ENCODE data around the gene MSMP. TPM values are rescaled to one million over a fixed set of nuclear protein-coding genes. Genes with fewer than 3 reads are reported as not detected.

Gene MSMP
- total and polyA plus RNA-seq, 2 experiments from 2014 or later = not detected

DNA sequence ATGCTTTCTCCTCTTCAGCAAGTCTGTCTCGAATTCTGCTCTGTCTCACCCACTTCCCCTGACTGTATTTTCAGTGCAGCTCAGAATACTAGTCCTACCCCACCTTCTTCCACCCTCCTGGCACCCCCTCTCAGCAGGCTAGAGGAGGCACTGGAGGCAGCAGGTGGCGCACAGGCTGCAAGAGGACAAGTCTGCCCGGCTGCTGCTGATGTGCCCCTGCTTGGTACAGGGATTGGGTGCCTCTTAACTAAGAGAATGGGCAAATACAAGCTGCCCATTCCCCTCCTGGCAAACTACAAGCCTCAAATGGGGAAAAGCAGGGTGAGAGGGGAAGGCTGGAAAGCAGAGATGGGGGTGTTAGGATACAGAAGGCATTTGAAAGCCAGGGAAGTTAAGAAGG lies 27.1 kb downstream of the MSMP start:
- no peak for DNase-seq (ENCODE audit: low spot score)
- Histone ChIP-seq H3K36me3 (replicated peaks; ENCODE audit: insufficient read depth, low read depth) (peaks cover 2% of the 10 kb centered on the region), H3K4me3 (no peak overlapping the region), H2AFZ (no peak overlapping the region), H3K4me1 (ENCODE audit: insufficient read depth) (peaks cover 42% of the 10 kb centered on the region), H3K9me3 (ENCODE audit: low read depth) (no peaks in the 10 kb centered on the region), H3K27ac (peak overlapping the region; percentile 92), H3K9me2 (replicated peaks; ENCODE audit: insufficient read depth) (no peaks in the 10 kb centered on the region), H3K27me3 (no peaks in the 10 kb centered on the region), H3K4me2 (peak overlapping the region; percentile 89), H3K79me2 (peaks cover 68% of the 10 kb centered on the region), H4K20me1 (ENCODE audit: insufficient read depth, poor library complexity, severe bottlenecking) (peaks cover 27% of the 10 kb centered on the region)
- TF ChIP-seq, protein P1, sequence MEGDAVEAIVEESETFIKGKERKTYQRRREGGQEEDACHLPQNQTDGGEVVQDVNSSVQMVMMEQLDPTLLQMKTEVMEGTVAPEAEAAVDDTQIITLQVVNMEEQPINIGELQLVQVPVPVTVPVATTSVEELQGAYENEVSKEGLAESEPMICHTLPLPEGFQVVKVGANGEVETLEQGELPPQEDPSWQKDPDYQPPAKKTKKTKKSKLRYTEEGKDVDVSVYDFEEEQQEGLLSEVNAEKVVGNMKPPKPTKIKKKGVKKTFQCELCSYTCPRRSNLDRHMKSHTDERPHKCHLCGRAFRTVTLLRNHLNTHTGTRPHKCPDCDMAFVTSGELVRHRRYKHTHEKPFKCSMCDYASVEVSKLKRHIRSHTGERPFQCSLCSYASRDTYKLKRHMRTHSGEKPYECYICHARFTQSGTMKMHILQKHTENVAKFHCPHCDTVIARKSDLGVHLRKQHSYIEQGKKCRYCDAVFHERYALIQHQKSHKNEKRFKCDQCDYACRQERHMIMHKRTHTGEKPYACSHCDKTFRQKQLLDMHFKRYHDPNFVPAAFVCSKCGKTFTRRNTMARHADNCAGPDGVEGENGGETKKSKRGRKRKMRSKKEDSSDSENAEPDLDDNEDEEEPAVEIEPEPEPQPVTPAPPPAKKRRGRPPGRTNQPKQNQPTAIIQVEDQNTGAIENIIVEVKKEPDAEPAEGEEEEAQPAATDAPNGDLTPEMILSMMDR (IDR thresholded peaks at IDR 0.05; ENCODE audit: poor library complexity) = no peak
- no peak for TF ChIP-seq EZH2phosphoT487 (IDR thresholded peaks at IDR 0.05; ENCODE audit: low read depth, severe bottlenecking, unreplicated experiment)
- no peak for TF ChIP-seq EZH2 (IDR thresholded peaks at IDR 0.05; ENCODE audit: borderline replicate concordance)
- 63% methylated on average over 3 of the region's 3 CpGs for WGBS (ENCODE audit: low lambda C conversion rate, missing lambda C conversion rate)

DNA sequence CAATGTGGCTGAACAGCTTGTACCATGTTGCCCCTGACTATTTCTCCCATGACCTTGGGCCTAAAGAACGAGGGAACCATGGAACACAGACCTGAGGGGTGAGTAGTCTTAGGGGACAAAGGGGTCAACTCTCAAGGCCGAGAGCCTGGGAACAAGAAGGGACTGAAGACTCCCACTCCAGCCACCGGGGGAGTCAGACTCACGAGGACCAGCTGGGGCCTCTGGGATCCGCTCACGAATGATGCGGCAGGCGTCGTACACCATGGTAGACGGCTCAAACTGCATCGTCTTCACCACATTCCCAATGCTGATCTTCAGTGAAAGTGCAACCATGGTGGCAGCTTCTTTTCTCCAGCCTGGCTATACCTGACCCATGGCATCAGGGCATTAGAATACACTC lies 28.7 kb downstream of the MSMP start:
- no peak overlapping the region for H3K27ac ChIP-seq
- H3K4me2 ChIP-seq = no peak overlapping the region
- TF ChIP-seq EZH2 (IDR thresholded peaks at IDR 0.05; ENCODE audit: borderline replicate concordance) = no peak
- TF ChIP-seq, protein P1 (IDR thresholded peaks at IDR 0.05; ENCODE audit: poor library complexity) = no peak
- TF ChIP-seq EZH2phosphoT487 (IDR thresholded peaks at IDR 0.05; ENCODE audit: low read depth, severe bottlenecking, unreplicated experiment) = no peak
- H3K79me2 ChIP-seq = peaks cover 54% of the 10 kb centered on the region
- peaks cover 6% of the 10 kb centered on the region for H3K36me3 ChIP-seq (replicated peaks; ENCODE audit: insufficient read depth, low read depth)
- DNase-seq (ENCODE audit: low spot score) = no peak
- no peak overlapping the region for H2AFZ ChIP-seq
- no peaks in the 10 kb centered on the region for H3K9me3 ChIP-seq (ENCODE audit: low read depth)
- H3K4me3 ChIP-seq = no peak overlapping the region
- no peaks in the 10 kb centered on the region for H3K9me2 ChIP-seq (replicated peaks; ENCODE audit: insufficient read depth)
- H3K27me3 ChIP-seq = no peaks in the 10 kb centered on the region
- H3K4me1 ChIP-seq (ENCODE audit: insufficient read depth) = peaks cover 33% of the 10 kb centered on the region
- peaks cover 22% of the 10 kb centered on the region for H4K20me1 ChIP-seq (ENCODE audit: insufficient read depth, poor library complexity, severe bottlenecking)
- WGBS (ENCODE audit: low lambda C conversion rate, missing lambda C conversion rate) = 93% methylated on average over 11 of the region's 11 CpGs

DNA sequence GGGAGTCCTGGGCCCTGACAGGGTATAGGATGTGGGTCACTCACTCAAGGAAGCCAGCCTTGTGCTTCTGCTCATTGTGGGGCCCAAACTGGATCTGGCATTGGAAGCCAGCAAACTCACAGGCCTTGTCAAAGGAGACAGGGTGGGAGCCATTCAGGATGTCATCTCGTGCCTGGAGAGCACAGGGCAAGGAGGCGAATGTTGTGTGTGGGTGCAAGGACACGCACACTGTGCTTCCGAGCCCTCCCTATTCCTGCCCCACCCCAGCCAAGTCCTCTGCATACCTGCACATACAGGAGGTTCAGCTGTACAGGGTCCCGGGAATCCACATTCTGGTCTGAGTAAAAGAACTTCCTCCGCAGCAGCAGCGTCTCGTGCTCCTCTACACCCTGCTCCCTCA lies 30.2 kb downstream of the MSMP start:
- Histone ChIP-seq H3K79me2 (peaks cover 39% of the 10 kb centered on the region), H3K27me3 (no peaks in the 10 kb centered on the region), H2AFZ (no peak overlapping the region), H4K20me1 (ENCODE audit: insufficient read depth, poor library complexity, severe bottlenecking) (peaks cover 9% of the 10 kb centered on the region), H3K4me2 (no peak overlapping the region), H3K4me3 (no peak overlapping the region), H3K36me3 (replicated peaks; ENCODE audit: insufficient read depth, low read depth) (peaks cover 6% of the 10 kb centered on the region), H3K9me3 (ENCODE audit: low read depth) (no peaks in the 10 kb centered on the region), H3K27ac (no peak overlapping the region), H3K9me2 (replicated peaks; ENCODE audit: insufficient read depth) (no peaks in the 10 kb centered on the region), H3K4me1 (ENCODE audit: insufficient read depth) (peaks cover 20% of the 10 kb centered on the region)
- DNase-seq (ENCODE audit: low spot score) = no peak
- TF ChIP-seq EZH2 (IDR thresholded peaks at IDR 0.05; ENCODE audit: borderline replicate concordance) = no peak
- no peak for TF ChIP-seq EZH2phosphoT487 (IDR thresholded peaks at IDR 0.05; ENCODE audit: low read depth, severe bottlenecking, unreplicated experiment)
- WGBS (ENCODE audit: low lambda C conversion rate, missing lambda C conversion rate) = 100% methylated on average over 8 of the region's 8 CpGs

DNA sequence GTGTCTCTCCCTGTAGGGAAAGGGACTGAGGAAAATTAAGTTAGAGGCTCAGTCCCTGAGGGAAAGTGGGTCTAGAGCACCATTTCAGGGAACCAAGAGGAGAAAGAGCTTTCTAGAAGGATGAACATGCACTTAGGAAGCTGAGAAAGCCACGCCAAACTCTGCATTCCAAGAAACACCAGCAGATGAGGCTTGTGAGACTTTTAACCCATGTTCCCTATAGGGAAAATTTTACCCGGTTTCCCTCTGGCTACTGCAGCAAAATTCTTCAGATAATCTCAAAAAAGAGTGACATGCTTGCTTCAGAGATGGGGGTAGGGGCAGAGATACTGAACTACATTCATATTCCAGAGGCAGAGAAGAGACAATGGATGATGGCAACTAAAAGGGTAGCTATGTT lies 30.6 kb downstream of the MSMP start:
- H3K79me2 ChIP-seq = peaks cover 34% of the 10 kb centered on the region
- peaks cover 9% of the 10 kb centered on the region for H4K20me1 ChIP-seq (ENCODE audit: insufficient read depth, poor library complexity, severe bottlenecking)
- no peaks in the 10 kb centered on the region for H3K9me2 ChIP-seq (replicated peaks; ENCODE audit: insufficient read depth)
- peaks cover 16% of the 10 kb centered on the region for H3K4me1 ChIP-seq (ENCODE audit: insufficient read depth)
- 97% methylated on average over 2 of the region's 2 CpGs for WGBS (ENCODE audit: low lambda C conversion rate, missing lambda C conversion rate)
- no peaks in the 10 kb centered on the region for H3K27me3 ChIP-seq
- H3K27ac ChIP-seq = no peak overlapping the region
- no peak overlapping the region for H3K4me2 ChIP-seq
- no peak for DNase-seq (ENCODE audit: low spot score)
- no peak overlapping the region for H2AFZ ChIP-seq
- no peak for TF ChIP-seq EZH2phosphoT487 (IDR thresholded peaks at IDR 0.05; ENCODE audit: low read depth, severe bottlenecking, unreplicated experiment)
- TF ChIP-seq EZH2 (IDR thresholded peaks at IDR 0.05; ENCODE audit: borderline replicate concordance) = no peak
- TF ChIP-seq, protein P1 (IDR thresholded peaks at IDR 0.05; ENCODE audit: poor library complexity) = no peak
- no peak overlapping the region for H3K4me3 ChIP-seq
- peaks cover 6% of the 10 kb centered on the region for H3K36me3 ChIP-seq (replicated peaks; ENCODE audit: insufficient read depth, low read depth)
- no peaks in the 10 kb centered on the region for H3K9me3 ChIP-seq (ENCODE audit: low read depth)
